Measurements from ENCODE around the gene UFD1. TPM values are rescaled to one million over a fixed set of nuclear protein-coding genes. Genes with fewer than 3 reads are reported as not detected.

Gene UFD1
- total RNA-seq, 2 experiments from 2014 or later, result 62.1 to 65.6 TPM

- Mint-ChIP-seq H3K4me3 (no peak overlapping the region), H3K36me3 (ENCODE audit: low read depth) (peaks cover 57% of the 10 kb centered on the region), H3K27me3 (no peaks in the 10 kb centered on the region), H3K27ac (no peak overlapping the region), H3K9me3 (no peaks in the 10 kb centered on the region), H3K4me1 (no peaks in the 10 kb centered on the region)
- no peak for DNase-seq
- POLR2A ChIA-PET, result interaction anchor here (1.2 to 1.7 kb wide), 3 partner anchors 10 to 26 kb away, joined by 3 to 9 read pairs (median 4); partner anchors contain the start of gene C22orf39
- CTCF ChIA-PET, result no interaction called here
These were observed 21.1 kb downstream of the UFD1 start for GRCh38 chr22:19457828-19458428.

- POLR2A ChIA-PET, result no interaction called here
- CTCF ChIA-PET, result no interaction called here
- peak overlapping the region; percentile 32 for H3K27ac Mint-ChIP-seq
- peaks cover 63% of the 10 kb centered on the region for H3K36me3 Mint-ChIP-seq (ENCODE audit: low read depth)
- no peaks in the 10 kb centered on the region for H3K27me3 Mint-ChIP-seq
- no peak overlapping the region for H3K4me3 Mint-ChIP-seq
- H3K4me1 Mint-ChIP-seq, result no peaks in the 10 kb centered on the region
- no peaks in the 10 kb centered on the region for H3K9me3 Mint-ChIP-seq
- DNase-seq, result no peak
These were observed 22.5 kb downstream of the UFD1 start for GRCh38 chr22:19456541-19456940.

- Mint-ChIP-seq H3K4me1 (no peaks in the 10 kb centered on the region), H3K36me3 (ENCODE audit: low read depth) (peaks cover 59% of the 10 kb centered on the region), H3K27ac (no peak overlapping the region), H3K4me3 (no peak overlapping the region), H3K9me3 (no peaks in the 10 kb centered on the region), H3K27me3 (no peaks in the 10 kb centered on the region)
- DNase-seq, result no peak
- ChIA-PET CTCF (no interaction called here), POLR2A (interaction anchor here (0.7 kb wide), 1 partner anchor 15 kb away, joined by 3 read pairs; no protein-coding TSS in a partner anchor)
These were observed 23.2 kb downstream of the UFD1 start for GRCh38 chr22:19455585-19456370.

GRCh38 chr22:19455033-19455432 is 24.0 kb downstream of the UFD1 start:
- H3K4me1 Mint-ChIP-seq, result no peaks in the 10 kb centered on the region
- peaks cover 59% of the 10 kb centered on the region for H3K36me3 Mint-ChIP-seq (ENCODE audit: low read depth)
- H3K27me3 Mint-ChIP-seq, result no peaks in the 10 kb centered on the region
- DNase-seq, result no peak
- H3K27ac Mint-ChIP-seq, result no peak overlapping the region
- no peaks in the 10 kb centered on the region for H3K9me3 Mint-ChIP-seq
- CTCF ChIA-PET, result interaction anchor here (1.0 kb wide), 1 partner anchor 11 kb away, joined by 3 read pairs; no protein-coding TSS in a partner anchor
- H3K4me3 Mint-ChIP-seq, result no peak overlapping the region
- POLR2A ChIA-PET, result interaction anchor here (0.7 to 1.1 kb wide), 2 partner anchors 9 to 15 kb away, joined by 3 read pairs; no protein-coding TSS in a partner anchor

- peaks cover 58% of the 10 kb centered on the region for H3K36me3 Mint-ChIP-seq (ENCODE audit: low read depth)
- DNase-seq, result no peak
- no peaks in the 10 kb centered on the region for H3K27me3 Mint-ChIP-seq
- H3K9me3 Mint-ChIP-seq, result no peaks in the 10 kb centered on the region
- H3K27ac Mint-ChIP-seq, result no peak overlapping the region
- no peak overlapping the region for H3K4me3 Mint-ChIP-seq
- ChIA-PET CTCF (interaction anchor here (1.0 to 1.4 kb wide), 2 partner anchors 12 to 310 kb away, joined by 3 read pairs; partner anchors contain the start of gene ESS2), POLR2A (interaction anchor here (0.5 to 4.6 kb wide), 5 partner anchors 10 to 310 kb away, joined by 3 to 20 read pairs (median 4); partner anchors contain the start of genes ESS2, HIRA and MRPL40)
- peaks cover 4% of the 10 kb centered on the region for H3K4me1 Mint-ChIP-seq
These were observed 24.8 kb downstream of the UFD1 start for GRCh38 chr22:19454156-19454555.

- peaks cover 58% of the 10 kb centered on the region for H3K36me3 Mint-ChIP-seq (ENCODE audit: low read depth)
- H3K9me3 Mint-ChIP-seq, result no peaks in the 10 kb centered on the region
- POLR2A ChIA-PET, result interaction anchor here (1.2 to 4.6 kb wide), 3 partner anchors 22 to 309 kb away, joined by 4 to 20 read pairs (median 4); partner anchors contain the start of genes ESS2, HIRA and MRPL40
- H3K4me1 Mint-ChIP-seq, result peaks cover 8% of the 10 kb centered on the region
- no peak overlapping the region for H3K4me3 Mint-ChIP-seq
- H3K27ac Mint-ChIP-seq, result no peak overlapping the region
- CTCF ChIA-PET, result interaction anchor here (1.4 kb wide), 1 partner anchor 309 kb away, joined by 3 read pairs; the partner anchor contains the start of gene ESS2
- no peak for DNase-seq
- H3K27me3 Mint-ChIP-seq, result no peaks in the 10 kb centered on the region
These were observed 25.3 kb downstream of the UFD1 start for GRCh38 chr22:19453718-19454117.

- DNase-seq, result no peak
- Mint-ChIP-seq H3K27ac (no peak overlapping the region), H3K27me3 (no peaks in the 10 kb centered on the region), H3K4me3 (no peak overlapping the region), H3K4me1 (peaks cover 20% of the 10 kb centered on the region), H3K9me3 (no peaks in the 10 kb centered on the region), H3K36me3 (ENCODE audit: low read depth) (peaks cover 51% of the 10 kb centered on the region)
- POLR2A ChIA-PET, result interaction anchor here (1.7 to 4.6 kb wide), 2 partner anchors 19 to 26 kb away, joined by 6 to 20 read pairs; partner anchors contain the start of genes HIRA and MRPL40
- CTCF ChIA-PET, result interaction anchor here (1.1 kb wide), 1 partner anchor 11 kb away, joined by 3 read pairs; no protein-coding TSS in a partner anchor
These were observed 27.4 kb downstream of the UFD1 start for GRCh38 chr22:19451570-19451969.

GRCh38 chr22:19450363-19451175 is 28.4 kb downstream of the UFD1 start:
- Mint-ChIP-seq H3K9me3 (no peaks in the 10 kb centered on the region), H3K4me1 (peaks cover 25% of the 10 kb centered on the region), H3K36me3 (ENCODE audit: low read depth) (peaks cover 47% of the 10 kb centered on the region), H3K27ac (no peak overlapping the region), H3K27me3 (no peaks in the 10 kb centered on the region), H3K4me3 (no peak overlapping the region)
- POLR2A ChIA-PET, result interaction anchor here (1.2 to 4.6 kb wide), 3 partner anchors 18 to 29 kb away, joined by 4 to 20 read pairs (median 6); partner anchors contain the start of genes CDC45, HIRA and MRPL40
- CTCF ChIA-PET, result interaction anchor here (0.7 kb wide), 1 partner anchor 14 kb away, joined by 3 read pairs; no protein-coding TSS in a partner anchor
- DNase-seq, result no peak

- DNase-seq, result no peak
- Mint-ChIP-seq H3K36me3 (ENCODE audit: low read depth) (peaks cover 45% of the 10 kb centered on the region), H3K27ac (peak overlapping the region; percentile 16), H3K27me3 (no peaks in the 10 kb centered on the region), H3K9me3 (no peaks in the 10 kb centered on the region), H3K4me3 (peak overlapping the region; percentile 12), H3K4me1 (peaks cover 35% of the 10 kb centered on the region)
- POLR2A ChIA-PET, result interaction anchor here (6.6 kb wide), 1 partner anchor 17 kb away, joined by 113 read pairs; the partner anchor contains the start of genes HIRA and MRPL40
- CTCF ChIA-PET, result no interaction called here
These were observed 29.6 kb downstream of the UFD1 start for GRCh38 chr22:19449422-19449767.

- Mint-ChIP-seq H3K36me3 (ENCODE audit: low read depth) (peaks cover 42% of the 10 kb centered on the region), H3K27me3 (no peaks in the 10 kb centered on the region), H3K9me3 (no peaks in the 10 kb centered on the region), H3K4me1 (peaks cover 37% of the 10 kb centered on the region), H3K4me3 (peak overlapping the region; percentile 80), H3K27ac (peak overlapping the region; percentile 47)
- ChIA-PET CTCF (interaction anchor here (1.4 kb wide), 1 partner anchor 29 kb away, joined by 4 read pairs; no protein-coding TSS in a partner anchor), POLR2A (interaction anchor here (2.0 to 6.6 kb wide), 3 partner anchors 12 to 30 kb away, joined by 4 to 113 read pairs (median 45); partner anchors contain the start of genes CDC45, HIRA, MRPL40 and UFD1)
- DNase-seq, result peak; percentile 48
These were observed 30.1 kb downstream of the UFD1 start for GRCh38 chr22:19448739-19449421.

GRCh38 chr22:19448076-19448607 is 30.9 kb downstream of the UFD1 start:
- peak overlapping the region; percentile 82 for H3K27ac Mint-ChIP-seq
- ChIA-PET POLR2A (interaction anchor here (1.0 to 6.6 kb wide), 7 partner anchors 10 to 150 kb away, joined by 3 to 113 read pairs (median 9); partner anchors contain the start of genes CDC45, HIRA, MRPL40 and UFD1), CTCF (interaction anchor here (1.4 kb wide), 1 partner anchor 29 kb away, joined by 4 read pairs; no protein-coding TSS in a partner anchor)
- H3K27me3 Mint-ChIP-seq, result no peaks in the 10 kb centered on the region
- peak overlapping the region; percentile 80 for H3K4me3 Mint-ChIP-seq
- H3K36me3 Mint-ChIP-seq (ENCODE audit: low read depth), result peaks cover 42% of the 10 kb centered on the region
- no peaks in the 10 kb centered on the region for H3K9me3 Mint-ChIP-seq
- H3K4me1 Mint-ChIP-seq, result peaks cover 37% of the 10 kb centered on the region
- peak; percentile 33 for DNase-seq

Measured in activated CD4-positive, alpha-beta memory T cell treated with anti-CD3 and anti-CD28 coated beads, Interleukin-2, amount 10 ng/mL, durations not matched to agents 7 days and 5 days (primary cell).